DND-41 (cell line): ENCODE results near the gene ZMIZ1.

Experiments used
- CTCF ChIP-seq: IDR thresholded peaks from 2 replicates; pipeline ENCODE4 v1.5.1; 2012; ENCODE audit warnings: borderline replicate concordance, low read length, moderate library complexity, mild to moderate bottlenecking; ENCODE audit not compliant: poor library complexity, severe bottlenecking; ENCODE audit errors: extremely low read depth
- EZH2 ChIP-seq: IDR thresholded peaks from 3 replicates; pipeline ENCODE4 v1.6.1; 2012; ENCODE audit warnings: borderline replicate concordance, low read depth, mild to moderate bottlenecking, moderate library complexity, low read length, inconsistent platforms; ENCODE audit not compliant: severe bottlenecking

DNA sequence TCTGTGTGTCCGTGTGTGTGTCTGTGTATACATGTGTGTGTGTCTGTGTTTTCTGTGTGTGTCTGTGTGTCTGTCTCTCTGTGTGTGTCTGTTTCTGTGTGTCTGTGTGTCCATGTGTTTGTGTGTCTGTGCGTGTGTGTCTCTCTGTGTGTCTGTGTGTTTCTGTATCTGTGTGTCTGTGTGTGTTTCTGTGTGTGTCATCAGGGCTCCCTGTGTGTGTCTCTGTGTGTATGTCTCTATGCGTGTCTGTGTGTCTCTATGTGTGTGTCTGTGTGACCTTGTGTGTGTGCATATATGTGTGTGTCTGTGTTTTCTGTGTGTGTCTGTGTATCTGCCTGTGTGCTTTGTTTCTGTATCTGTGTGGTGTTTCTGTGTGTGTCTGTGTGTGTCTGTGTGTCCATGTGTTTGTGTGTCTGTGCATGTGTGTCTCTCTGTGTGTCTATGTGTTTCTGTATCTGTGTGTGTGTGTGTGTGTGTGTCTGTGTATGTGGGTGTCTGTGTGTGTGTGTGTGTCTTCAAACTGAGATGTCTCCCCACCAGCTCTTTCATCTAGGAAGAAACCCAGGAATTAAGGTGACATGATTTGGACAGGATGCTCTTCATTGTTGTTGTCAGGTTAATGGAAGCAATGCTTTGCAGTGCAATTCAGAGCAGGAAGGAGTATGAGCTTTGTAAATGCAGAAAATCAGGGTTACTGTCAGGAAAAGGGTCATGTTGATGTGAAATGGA lies 257.8 kb downstream of the ZMIZ1 start:
- TF ChIP-seq EZH2 (no peak), CTCF (no peak)
